A673 (cell line): ENCODE measurements around the gene UNC13D.

Source experiments
- CTCF ChIP-seq: fragments of 300-800, 200-600 bp; sonication (generic); conservative IDR thresholded peaks from 2 replicates; pipeline ENCODE4 v1.5.1; 2017; ENCODE audit warnings: low read depth, mild to moderate bottlenecking, antibody characterized with exemption, low read length, moderate library complexity, mixed read lengths
- EZH2 ChIP-seq: fragments of 200-600 bp; sonication (generic); IDR thresholded peaks from 2 replicates; pipeline ENCODE4 v1.6.1; 2017; ENCODE audit warnings: borderline replicate concordance, low read depth, mild to moderate bottlenecking, mixed read lengths, antibody characterized with exemption, low read length; ENCODE audit not compliant: poor library complexity, severe bottlenecking

- TF ChIP-seq CTCF: no peak
- no peak for TF ChIP-seq EZH2
These were observed 36.1 kb upstream of the UNC13D start for GRCh38 chr17:75880266-75880665.
